ENCODE data around the gene IL31. TPM values are rescaled to one million over a fixed set of nuclear protein-coding genes. Genes with fewer than 3 reads are reported as not detected.

The IL31 gene
- total and polyA plus RNA-seq, 3 donors from 2014 or later, result 0.38 TPM; not detected in 2

- H3K27ac ChIP-seq, result no peak overlapping the region
- peaks cover 3% of the 10 kb centered on the region for H3K36me3 ChIP-seq (ENCODE audit: low read depth, missing control alignments)
- intact Hi-C loops (cut with DNase I; ENCODE audit: low total_unique reads), result no loop called here
- 92 to 94% methylated on average over 12 to 23 of the region's 23 CpGs for WGBS, 2 donors
- TF ChIP-seq POLR2A (IDR thresholded peaks at IDR 0.05) (no peak), CTCF (IDR thresholded peaks at IDR 0.05) (no peak)
- no peaks in the 10 kb centered on the region for H3K4me1 ChIP-seq
- H3K9me3 ChIP-seq, result no peaks in the 10 kb centered on the region
- DNase-seq, result no peak
- no peak overlapping the region for H3K4me3 ChIP-seq
- H3K27me3 ChIP-seq, result no peaks in the 10 kb centered on the region
These were observed 28.3 kb downstream of the IL31 start for GRCh38 chr12:122145505-122146330.

DNA sequence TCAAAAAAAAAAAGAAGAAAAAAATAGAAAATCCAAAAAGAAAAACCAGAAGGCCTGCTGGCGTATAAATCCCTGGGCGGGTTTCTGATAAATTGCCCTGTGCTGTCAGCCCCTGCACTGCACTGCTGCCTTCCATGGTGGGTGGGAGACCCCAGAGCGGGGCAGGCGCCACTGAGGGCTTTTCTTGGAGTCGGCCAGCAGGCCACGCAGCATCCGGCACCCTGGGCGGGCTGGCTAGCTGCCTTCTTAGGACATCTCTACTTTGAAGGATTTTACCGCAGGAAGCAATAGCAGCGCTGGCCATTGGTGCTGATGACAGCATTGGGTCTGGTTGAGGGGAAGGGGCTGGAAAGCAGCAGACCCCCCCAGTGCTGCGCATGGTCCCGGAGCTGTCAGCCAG, 29.1 kb downstream of the IL31 start:
- peaks cover 3% of the 10 kb centered on the region for H3K36me3 ChIP-seq (ENCODE audit: low read depth, missing control alignments)
- intact Hi-C loops (cut with DNase I; ENCODE audit: low total_unique reads), result no loop called here

GRCh38 chr12:122142857-122143256, 31.2 kb downstream of the IL31 start:
- no peak for DNase-seq
- H3K36me3 ChIP-seq (ENCODE audit: low read depth, missing control alignments), result peaks cover 3% of the 10 kb centered on the region
- intact Hi-C loops (cut with DNase I; ENCODE audit: low total_unique reads), result no loop called here

More for the DNA sequence above, 29.1 kb downstream of the IL31 start:
- Histone ChIP-seq H3K4me3 (no peak overlapping the region), H3K4me1 (no peaks in the 10 kb centered on the region), H3K27ac (no peak overlapping the region), H3K27me3 (no peaks in the 10 kb centered on the region), H3K9me3 (no peaks in the 10 kb centered on the region)
- no peak for TF ChIP-seq CTCF (IDR thresholded peaks at IDR 0.05)
- no peak for TF ChIP-seq POLR2A (IDR thresholded peaks at IDR 0.05)
- DNase-seq, result no peak
- WGBS, 2 donors, result 93 to 95% methylated on average over 11 to 12 of the region's 12 CpGs

DNA sequence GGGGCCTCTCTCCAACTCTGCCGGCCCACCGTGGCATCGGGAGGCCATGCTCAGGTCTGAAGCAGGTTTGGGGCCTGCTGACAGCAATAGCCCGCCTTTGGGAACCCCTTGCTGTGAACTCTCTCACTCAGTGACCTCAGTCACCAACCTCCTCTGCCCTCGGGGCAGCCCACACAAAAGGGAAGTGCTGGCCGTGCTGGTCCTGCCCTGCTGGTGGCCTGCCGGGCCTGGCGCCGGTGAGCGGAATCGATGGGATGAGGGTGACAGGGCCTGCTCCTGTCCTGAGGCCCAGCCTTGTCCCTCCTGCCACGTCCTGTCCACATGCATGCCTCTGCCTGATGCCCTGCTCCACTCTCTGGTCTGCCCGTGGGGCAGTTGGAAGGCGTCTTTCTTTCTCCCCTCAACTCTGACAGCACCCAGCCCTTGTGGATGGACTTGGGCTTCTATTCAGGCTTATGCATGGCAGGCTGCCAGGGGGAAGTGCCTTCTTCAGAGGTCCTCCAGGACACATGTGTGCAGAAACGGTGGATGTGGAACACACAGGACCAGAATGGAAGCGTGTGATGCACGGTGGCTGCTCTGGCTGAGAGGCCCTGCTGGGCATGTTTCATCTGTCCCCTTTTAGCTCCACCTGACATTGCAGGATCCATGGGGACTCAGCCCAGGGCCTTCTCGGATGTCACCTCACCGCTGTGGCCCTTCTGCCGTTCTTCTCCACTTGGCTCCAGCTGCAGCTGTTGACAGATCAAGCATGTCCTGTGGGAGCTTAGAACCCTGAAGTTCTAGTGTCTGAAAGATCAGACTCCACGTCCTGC, 31.9 kb downstream of the IL31 start:
- H3K36me3 ChIP-seq (ENCODE audit: low read depth, missing control alignments), result peaks cover 3% of the 10 kb centered on the region
- intact Hi-C loops (cut with DNase I; ENCODE audit: low total_unique reads), result no loop called here
- H3K4me3 ChIP-seq, result no peak overlapping the region
- DNase-seq, result no peak
- TF ChIP-seq CTCF (IDR thresholded peaks at IDR 0.05) (no peak), POLR2A (IDR thresholded peaks at IDR 0.05) (no peak)
- H3K27me3 ChIP-seq, result no peaks in the 10 kb centered on the region
- no peaks in the 10 kb centered on the region for H3K4me1 ChIP-seq
- no peaks in the 10 kb centered on the region for H3K9me3 ChIP-seq
- WGBS, 2 donors, result 84 to 90% methylated on average over 19 to 21 of the region's 21 CpGs
- no peak overlapping the region for H3K27ac ChIP-seq

More at GRCh38 chr12:122142857-122143256, 31.2 kb downstream of the IL31 start:
- no peak for TF ChIP-seq POLR2A (IDR thresholded peaks at IDR 0.05)
- TF ChIP-seq CTCF (IDR thresholded peaks at IDR 0.05), result no peak
- WGBS, 2 donors, result 50 to 73% methylated on average over 3 to 6 of the region's 6 CpGs
- no peaks in the 10 kb centered on the region for H3K27me3 ChIP-seq
- H3K27ac ChIP-seq, result no peak overlapping the region
- H3K9me3 ChIP-seq, result no peaks in the 10 kb centered on the region
- no peak overlapping the region for H3K4me3 ChIP-seq
- no peaks in the 10 kb centered on the region for H3K4me1 ChIP-seq

All from testis (tissue), 3 donors.